Stimulated activated CD8-positive, alpha-beta memory T cell treated with anti-CD3 and anti-CD28 coated beads, Interleukin-15, amount 100 ng/mL, for 1 hour (primary cell): ENCODE data around the gene MDP1.
A peak's percentile ranks its signal among the peaks of the same experiment; 100 is the strongest.
"Not testable (repeated sequence)": the region's sequence is repeated elsewhere in the genome, so short reads cannot be mapped to it uniquely, and the experiment has no call there.

Experiments used
- DNase-seq: peaks from one replicate; pipeline ENCODE4 v3.0.0-alpha.2; 2020; ENCODE audit warnings: low read depth

MDP1 gene

DNA sequence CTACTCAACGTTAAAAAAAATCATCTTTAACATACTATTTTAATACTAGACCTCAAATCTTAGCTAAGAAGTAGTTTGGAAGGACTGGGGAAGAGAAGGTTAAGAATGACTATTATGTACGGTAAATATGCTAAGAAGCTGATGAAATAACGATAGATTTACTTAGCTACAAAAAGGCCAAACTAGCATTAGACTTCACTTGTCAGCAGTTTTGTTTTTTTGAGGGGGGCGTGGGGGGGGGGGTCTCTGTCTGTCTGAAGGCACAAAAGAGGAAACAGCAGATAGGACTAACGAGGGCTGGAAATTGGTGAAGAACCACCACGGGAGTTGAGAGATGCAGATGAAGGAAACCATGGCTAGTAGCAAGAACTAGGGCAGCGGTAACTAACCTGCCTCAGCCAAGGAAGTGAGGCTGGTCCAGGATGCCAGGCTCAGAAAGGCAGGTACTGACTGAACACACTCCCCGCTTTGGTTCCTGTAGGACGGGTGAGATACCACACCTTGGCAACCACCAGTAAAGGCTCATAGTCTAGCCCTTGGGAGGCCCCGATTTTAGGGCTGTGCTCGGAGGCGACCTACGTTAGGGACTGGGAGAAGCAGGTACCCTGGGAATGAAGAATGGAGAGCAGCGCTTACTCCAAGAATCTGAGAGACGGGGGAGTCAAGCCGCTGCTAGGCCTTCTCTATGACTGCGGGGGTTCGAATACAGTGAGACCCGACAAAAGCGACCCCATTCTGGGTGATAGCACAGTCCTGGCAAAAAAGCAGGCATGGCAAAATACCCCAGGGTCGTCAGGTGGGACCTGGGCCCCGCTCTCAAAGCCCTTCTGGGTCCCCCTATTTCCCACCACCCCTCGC is 15.6 kb upstream of the MDP1 start:
- DNase-seq: no peak

DNA sequence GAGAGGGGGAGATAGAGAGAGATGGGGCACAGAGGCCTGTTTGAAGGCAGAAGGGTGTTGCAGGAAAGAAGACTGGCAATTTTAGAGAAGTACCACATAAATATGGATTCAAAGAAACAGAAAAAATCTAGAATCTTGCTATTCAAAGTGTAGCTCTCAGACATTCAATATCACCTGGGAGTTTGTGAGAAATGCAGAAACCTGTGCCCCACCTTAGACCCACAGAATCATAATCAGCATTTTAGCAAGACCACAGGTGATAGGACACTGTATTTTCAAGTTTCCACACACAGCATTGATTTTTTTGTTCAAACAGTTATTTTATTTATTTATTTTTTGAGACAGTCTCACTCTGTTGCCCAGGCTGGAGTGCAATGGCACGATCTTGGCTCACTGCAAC is 13.0 kb upstream of the MDP1 start:
- no peak for DNase-seq

DNA sequence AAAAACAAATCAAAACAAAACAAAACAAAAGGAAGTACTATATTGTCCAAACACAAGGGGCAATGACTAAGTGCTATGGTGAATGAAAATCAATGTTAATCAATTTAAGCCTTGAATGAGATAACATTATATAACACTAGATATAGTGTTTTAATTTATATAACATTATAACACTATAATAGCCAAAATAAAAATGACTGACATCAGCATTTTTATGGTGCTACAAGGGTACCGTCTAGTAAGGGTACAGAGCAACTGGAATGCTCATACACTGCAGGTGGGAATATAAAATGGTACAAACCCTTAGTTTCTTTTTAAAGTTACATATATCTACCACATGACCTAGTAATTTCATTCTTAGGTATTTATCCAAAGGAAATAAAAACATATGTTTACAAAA is 10.6 kb upstream of the MDP1 start:
- DNase-seq: no peak

DNA sequence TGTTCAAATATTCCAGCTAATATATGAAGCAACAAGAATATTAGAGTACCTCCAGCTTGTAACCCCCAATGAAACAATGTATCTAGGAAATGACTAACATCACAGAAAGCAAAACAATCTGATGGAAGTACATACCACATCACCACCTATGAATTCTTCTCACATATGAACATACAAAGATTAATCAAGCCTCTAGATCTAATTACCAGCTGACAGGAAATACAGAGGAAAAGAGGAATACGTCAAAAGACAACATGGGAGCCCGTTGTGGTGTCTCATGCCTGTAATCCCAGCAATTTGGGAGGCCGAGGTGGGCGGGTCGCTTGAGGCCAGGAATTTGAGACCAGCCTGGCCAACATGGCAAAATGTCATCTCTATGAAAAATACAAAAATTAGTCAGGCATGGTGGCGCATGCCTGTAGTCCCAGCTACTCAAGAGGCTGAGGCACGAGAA is 8.8 kb upstream of the MDP1 start:
- no peak for DNase-seq

DNA sequence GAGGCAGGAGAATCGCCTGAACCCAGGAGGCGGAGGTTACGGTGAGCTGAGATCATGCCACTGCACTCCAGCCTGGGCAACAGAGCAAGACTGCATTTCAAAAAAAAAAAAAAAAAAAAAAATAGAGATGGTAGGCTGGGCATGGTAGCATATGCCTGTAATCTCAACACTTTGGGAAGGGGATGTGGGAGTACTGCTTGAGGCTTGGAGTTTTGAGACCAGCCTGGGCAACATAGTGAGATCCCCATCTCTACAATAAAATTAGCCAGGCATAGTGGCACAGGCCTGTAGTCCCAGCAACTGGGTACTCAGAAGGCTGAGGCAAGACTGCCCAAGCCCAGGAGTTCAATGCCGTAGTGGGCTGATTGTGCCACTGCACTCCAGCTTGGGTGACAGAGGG is 7.1 kb upstream of the MDP1 start:
- not testable (repeated sequence) for DNase-seq

DNA sequence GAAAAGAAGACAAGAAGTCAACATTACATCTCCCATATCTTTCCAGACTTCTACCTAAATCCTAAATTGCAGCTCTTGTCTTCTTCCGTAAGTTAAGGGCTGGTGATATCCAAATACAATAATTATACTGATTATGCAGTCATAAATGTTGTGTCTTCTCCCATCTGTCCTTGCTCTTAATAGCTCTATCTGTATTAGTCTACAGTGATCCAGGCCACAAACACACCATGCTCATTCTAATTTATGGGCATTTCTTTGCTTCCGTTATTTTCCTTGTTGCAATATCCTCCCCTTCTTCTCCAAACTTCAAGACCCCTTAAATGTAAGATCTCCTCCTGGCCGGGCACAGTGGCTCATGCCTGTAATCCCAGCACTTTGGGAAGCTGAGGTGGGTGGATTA is 3.7 kb upstream of the MDP1 start:
- no peak for DNase-seq

DNA sequence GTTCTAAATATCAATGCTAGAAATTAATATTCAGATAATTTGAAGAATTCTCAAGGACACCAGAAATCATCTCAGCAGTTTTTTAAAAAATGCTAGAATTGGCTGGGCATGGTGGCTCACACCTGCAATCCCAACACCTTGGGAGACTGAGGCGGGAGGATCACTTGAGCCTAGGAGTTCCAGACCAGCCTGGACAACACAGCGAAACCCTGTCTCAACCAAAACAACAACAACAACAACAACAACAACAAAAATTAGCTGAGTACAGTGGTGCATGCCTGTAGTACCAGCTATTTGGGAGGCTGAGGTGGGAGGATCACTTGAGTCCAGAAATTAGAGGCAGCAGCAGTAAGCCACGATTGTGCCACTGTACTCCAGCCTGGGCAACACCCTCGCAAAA is 3.2 kb upstream of the MDP1 start:
- no peak for DNase-seq

DNA sequence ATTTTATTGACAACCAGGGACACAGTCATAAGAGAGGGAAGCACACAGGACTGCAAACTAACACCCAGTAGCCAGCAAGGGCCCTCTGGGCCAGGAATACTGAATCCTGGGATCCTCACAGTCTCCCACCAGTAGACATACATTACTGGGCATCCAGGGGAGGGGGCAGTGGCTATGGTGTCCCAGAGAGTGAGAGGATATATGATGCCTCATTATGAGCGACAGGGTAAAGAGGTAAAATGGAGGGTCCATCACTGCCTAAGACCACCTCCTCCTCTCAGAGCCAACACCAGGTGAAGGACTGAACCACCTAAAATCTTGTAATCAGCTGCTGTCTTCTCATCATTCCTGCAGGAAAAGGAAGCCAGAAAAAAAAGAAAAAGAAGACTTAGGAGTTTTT is 1.0 kb upstream of the MDP1 start:
- not testable (repeated sequence) for DNase-seq

DNA sequence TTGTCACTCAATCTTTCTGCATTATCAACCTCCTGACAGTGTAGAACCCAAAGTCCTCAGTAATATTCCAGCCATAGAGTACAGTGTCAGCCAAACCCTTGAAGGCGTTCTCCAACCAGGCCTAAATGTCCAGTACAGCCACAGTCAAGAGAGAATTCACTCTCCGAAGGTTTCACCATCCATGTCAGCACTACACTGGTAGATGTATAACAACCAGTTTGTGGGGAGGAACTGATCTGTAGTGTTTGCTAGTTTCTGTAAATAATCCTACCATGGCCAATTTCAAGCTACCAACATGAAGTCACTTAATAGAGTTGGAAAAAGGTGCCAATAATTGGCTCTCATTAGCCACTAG is 456 bp upstream of the MDP1 start:
- DNase-seq: no peak

DNA sequence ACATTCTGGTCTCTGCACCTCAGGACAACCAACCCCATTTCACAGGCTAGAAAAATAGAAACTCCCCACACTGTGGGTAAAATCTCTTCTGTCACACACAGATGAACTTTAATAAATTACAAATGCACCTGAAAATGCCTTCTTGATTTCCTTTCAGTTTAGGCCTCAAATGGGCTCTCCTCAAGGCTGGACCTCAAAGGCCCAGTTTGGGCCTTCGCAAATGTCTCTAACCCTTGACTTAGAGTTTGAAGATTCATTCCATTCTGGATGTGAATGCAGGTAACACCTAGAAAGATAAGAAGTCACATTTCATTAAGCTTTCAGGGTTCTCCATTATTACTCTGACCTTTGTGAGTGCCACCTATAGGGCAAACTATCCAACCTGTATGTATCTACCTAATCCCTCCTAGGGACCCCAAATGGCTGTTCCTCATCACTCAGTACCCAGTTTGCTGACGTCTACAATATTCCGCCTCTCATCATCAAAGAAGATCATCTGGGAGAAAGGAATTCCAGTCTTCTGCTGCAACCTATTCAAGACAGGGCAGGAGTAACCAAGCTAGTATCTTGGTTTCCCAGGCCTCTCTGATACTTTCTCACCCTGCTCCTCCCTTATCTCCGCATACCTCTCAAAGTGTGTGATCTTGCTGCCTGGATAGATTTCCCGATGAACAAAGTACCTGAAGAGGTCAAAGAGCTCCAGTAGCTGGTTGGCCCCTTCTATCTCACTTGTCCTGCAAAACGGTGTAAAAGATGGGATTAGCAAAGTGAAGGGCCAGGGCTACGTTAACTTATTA is 1.8 kb downstream of the MDP1 start:
- no peak for DNase-seq

DNA sequence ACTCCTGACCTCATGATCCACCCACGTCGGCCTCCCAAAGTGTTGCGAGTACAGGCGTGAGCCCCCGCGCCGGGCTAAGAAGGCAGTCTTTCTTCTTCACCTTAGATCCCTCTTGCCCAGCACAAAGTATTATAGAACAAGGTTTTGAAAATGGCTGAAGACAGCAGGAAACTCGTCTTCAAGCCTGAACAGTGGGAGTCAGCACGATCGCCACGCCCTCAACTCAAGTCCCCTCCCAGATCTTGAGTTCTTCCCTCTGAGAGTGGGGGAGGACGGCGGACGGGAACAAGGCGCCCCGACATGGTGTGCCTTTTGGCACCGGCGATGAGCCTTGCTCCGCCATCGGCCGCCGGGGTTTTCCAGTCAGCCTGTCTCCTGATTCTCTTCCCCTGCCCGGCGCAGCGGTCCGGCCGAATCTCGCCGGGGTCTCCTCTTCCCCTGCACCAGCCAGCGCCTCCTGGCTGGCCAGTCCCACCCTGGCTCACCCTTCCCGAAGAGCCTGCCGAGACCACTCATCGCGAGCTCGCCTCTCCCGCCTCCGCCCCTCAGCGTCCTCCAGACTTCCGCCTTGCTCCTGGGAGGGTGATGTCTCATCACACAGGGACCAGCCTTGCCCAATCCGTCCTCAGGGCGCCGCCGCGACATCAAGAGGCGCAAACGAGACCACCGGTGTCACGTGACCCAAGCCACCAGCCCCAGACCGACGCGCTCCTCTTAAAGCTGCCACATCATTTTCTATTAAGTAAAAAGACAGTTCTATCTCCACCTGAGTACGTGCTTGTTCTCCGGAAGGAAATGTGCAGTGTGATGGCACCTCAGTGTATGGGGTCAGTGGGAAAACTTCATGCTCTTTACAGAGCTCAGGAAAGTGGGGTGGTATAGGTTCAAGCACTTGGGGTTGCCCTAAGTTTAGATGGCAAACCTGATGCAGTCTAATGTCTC is 2.7 kb downstream of the MDP1 start, which contains the start of gene CHMP4A:
CHMP4A (minus strand) TSS at position 565 of the 942 bp plus-strand sequence; CDS start at position 516, 49 bp downstream.
- DNase-seq: peak; percentile 93

DNA sequence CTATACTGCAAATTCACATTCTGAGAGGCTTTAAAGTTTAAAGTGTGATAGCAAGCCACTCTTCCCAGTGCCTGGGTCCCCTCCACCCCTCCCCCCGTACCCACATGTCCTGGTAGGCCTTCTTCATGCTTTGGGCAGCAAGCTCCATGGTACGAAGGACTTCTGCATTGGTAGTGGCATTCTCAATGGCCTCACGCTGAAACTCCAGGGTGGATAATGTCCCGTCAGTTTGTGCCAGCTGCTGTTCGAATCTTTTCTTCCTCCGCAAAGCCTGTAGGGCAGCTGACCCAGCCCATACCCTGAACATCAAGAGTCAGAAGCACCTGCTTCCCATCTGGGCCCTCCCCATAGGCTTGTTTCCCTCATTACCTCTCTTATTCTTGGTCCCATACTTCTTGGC is 4.6 kb downstream of the MDP1 start:
- DNase-seq: no peak

DNA sequence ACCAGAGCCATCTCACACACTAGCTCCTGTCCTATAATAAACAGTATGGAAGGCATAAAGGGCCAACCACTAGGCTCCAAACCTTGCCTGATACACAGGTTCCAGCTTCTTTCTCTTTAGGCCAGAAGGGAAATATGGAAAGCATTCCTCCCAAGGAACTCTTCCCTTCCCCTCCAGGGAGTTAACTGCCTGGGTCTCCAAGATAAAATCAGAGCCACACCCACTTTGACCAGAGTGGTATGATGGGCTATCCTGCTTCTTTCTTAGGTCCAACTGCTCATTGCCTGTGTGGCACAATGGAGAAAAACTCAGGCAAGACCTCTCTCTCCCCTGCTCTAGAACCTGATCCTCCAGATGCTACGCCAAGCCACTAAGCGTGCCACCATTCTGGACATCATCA is 8.2 kb downstream of the MDP1 start:
- no peak for DNase-seq

DNA sequence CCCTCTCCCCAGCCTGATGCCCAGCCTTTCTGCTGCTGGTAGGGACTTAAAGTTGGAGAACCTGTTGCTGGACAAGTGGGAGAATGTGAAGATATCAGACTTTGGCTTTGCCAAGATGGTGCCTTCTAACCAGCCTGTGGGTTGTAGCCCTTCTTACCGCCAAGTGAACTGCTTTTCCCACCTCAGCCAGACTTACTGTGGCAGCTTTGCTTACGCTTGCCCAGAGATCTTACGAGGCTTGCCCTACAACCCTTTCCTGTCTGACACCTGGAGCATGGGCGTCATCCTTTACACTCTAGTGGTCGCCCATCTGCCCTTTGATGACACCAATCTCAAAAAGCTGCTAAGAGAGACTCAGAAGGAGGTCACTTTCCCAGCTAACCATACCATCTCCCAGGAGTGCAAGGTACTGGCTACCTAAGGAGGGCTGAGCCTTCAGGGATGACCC is 8.7 kb downstream of the MDP1 start:
- DNase-seq: no peak

DNA sequence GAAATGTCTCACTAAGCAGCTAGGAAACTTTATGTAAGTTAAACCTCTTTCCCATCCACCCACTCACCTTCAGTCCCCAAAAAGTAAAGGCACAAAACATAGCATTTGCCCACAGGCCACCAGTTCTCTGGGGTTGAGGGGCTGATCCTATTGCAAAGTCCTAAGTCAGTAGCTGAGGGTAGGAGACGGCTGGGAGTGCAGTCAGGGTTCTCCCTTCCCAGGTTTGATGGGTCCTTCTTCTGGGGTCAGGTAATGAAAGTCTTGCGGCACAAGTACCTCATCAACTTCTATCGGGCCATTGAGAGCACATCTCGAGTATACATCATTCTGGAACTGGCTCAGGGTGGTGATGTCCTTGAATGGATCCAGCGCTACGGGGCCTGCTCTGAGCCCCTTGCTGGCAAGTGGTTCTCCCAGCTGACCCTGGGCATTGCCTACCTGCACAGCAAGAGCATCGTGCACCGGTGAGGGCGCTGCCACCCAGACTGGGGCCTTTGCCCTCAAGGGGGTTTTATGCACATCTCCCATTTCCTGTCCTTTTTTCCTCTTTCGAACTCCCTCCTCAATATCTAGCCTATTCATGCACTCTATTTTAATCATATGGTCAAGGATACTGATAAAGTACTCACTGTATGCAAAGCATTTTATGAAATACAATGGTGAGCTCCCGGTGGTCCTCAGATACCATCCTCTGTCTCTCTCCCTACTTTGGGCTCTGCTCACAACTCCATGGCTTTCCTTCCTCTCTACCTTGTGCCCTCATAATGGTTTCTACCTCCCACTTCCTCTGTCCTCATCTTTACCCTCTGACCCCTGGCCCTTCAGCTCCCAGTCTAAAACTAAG is 9.4 kb downstream of the MDP1 start:
- DNase-seq: no peak

DNA sequence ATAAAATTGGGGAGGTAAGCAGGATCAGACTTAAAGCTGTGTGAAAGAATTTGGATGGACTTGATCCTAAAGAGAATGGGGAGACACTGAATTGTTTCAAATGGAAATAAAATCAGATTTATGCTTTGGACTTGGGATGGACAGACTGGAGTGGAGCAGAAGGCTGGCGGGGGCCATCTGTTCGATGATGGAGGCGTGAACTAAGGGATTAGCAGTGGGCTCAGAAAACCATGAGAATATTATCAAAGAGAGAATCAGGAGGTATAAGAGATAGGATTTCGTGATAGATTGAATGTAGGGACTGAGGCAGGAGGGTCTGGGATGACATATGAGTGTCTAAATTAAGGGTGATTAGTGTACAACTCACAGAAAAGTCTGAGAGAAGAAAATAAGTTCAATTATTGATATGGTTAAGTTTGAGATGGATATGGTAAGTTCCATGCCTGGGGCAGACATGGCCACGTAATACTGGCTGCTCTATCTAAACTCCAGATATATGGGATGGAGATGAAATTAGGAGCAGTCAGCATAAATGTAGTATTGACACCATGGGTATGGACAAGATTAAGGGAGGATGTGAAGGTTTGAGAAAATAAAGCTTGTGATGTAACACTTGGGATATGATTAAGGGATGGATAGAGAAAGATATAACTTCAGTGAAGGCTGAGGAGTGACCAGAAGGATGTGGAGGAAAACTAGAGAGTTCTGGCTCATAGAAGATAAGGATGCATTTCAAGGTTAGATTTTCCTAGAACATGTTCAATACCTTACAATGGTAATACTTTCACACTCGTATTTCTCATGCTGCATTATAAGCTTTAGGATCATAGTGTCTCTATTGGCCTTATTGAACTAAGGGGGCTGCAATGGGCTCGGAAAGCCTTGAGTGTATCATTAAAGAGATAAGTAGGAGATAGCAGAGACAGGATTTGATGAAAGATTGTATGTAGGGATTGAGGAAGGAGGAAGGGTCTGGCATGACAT is 11.4 kb downstream of the MDP1 start:
- no peak for DNase-seq

DNA sequence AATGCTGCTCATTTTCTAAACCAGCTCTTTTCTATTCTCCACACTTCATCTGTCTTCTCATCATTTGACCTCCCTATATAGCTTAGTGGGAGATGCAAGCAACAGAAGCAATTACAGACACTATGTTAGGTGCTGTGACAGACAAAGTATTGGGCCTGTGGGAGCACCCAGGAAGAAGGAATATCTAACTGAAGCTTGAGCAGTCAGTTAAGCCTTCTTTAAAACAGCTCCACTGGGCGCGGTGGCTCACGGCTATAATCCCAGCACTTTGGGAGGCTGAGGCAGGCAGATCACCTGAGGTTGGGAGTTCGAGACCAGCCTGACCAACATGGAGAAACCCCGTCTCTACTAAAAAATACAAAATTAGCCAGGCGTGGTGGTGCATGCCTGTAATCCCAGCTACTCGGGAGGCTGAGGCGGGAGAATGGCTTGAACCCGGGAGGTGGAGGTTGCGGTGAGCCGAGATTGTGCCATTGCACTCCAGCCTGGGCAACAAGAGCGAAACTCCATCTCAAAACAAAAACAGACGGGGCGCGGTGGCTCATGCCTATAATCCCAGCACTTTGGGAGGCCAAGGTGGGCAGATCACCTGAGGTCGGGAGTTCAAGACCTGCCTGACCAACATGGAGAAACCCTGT is 12.5 kb downstream of the MDP1 start:
- DNase-seq: not testable (repeated sequence)

DNA sequence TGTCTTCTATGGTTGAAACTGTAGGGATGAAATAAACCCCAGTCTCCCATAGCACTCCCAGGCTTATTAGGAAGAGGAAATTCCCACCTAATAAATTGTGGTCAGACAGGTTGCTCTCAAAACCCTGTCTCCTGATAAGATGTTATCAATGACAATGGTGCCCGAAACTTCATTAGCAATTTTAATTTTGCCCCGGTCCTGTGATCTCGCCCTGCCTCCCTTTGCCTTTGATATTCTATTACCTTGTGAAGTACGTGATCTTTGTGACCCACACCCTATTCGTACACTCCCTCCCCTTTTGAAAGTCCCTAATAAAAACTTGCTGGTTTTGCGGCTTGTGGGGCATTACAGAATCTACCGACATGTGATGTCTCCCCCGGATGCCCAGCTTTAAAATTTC is 13.3 kb downstream of the MDP1 start:
- not testable (repeated sequence) for DNase-seq

DNA sequence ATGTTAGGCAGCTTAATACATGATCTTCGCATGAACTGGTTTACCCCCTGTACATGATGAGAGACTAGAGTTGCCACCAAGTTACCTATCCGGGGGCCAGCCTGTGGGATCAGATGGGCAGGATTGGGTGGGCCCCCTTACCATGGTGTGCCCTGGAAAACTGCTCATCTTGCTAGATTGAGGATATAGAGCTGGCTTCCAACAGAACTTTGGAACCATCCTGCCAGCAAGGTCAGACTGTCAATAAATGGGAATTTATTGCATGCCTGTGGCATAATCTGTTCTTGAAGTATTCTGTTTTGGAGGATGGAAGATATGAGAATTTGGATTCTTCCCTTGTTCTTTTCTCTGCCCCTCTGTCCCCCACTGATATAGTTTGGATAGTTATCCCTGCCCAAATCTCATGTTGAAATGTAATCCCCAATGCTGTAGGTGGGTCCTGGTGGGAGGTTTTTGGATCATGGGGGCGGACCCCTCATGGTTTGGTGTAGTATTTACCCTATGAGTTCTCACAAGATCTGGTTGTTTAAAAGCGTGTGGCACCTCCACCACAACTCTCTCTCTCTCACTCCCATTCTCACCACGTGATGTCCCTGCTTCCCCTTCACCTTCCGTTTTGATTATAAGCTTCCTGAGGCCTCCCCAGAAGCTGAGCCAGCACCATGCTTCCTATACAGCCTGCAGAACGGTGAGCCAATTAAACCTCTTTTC is 16.9 kb downstream of the MDP1 start:
- DNase-seq: no peak
